HG03565 (cell line): ENCODE data around the gene TMEM256.

ENCODE experiments used
- ATAC-seq: cut with Tn5 transposase; IDR thresholded peaks from one replicate; pipeline ENCODE4 v1.9.1; 2021; ENCODE audit warnings: mild to moderate bottlenecking, moderate library complexity; ENCODE audit not compliant: unreplicated experiment

TMEM256 gene

DNA sequence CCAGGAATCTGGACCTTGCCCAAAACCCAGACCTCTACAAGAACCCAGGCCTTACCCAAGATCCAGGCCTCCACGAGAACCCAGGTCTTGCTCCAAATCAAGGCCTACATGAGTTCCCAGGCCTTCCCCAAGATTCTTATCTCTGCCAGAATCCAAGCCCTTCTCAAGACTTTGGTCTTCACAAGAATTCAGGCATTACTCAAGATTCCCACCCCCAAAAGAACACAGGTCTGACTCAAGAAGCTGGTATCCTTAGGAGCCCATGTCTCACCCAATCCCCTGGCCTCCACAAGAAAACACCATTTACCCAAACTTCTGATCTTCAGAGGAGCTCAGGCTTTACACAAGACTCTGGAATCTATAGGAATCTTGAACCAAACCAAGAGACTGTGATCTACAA is 27.3 kb upstream of the TMEM256 start:
- ATAC-seq = no peak

DNA sequence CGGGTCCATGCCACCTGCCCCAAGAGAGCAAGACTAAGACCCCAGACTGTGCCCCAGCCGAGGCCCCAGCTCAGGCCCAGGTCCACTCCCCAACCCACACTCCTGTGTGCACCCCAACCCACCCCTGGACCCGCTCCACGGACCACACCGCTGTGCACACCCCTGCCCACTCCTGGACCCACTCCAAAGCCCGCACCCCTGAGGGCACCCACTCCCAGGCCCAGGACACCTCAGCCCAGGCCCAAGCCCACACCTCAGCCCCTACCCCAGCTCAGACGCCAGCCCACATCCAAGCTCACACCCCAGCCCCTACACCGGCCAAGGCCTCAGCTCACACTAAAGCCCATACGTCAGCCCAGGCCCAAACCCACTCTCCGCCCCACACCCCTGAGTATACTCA is 25.8 kb upstream of the TMEM256 start:
- ATAC-seq = no peak

DNA sequence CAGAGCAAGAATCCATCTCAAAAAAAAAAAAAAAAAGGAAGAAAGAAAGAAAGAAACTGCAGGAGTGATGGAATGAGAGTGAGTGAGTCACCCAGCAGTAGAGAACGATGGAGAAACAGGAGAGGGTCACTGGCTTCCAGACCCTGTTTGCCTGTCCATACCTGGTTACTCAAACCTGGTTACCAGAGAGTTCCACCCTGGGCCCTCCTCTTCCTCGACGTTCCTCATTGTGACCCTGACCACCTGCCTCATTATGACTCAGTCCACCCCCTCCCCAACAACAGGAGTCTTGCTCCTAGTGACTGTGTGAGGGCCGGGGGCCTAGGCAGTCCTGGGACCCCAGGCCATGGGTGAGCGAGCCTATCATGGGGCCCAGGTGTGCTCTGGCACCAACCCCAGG is 24.7 kb upstream of the TMEM256 start, which contains the start of gene SPEM3:
TSS of gene SPEM3 (plus strand) at position 301 of the 400 bp plus-strand sequence. CDS start at position 347, 46 bp downstream.
- no peak for ATAC-seq

DNA sequence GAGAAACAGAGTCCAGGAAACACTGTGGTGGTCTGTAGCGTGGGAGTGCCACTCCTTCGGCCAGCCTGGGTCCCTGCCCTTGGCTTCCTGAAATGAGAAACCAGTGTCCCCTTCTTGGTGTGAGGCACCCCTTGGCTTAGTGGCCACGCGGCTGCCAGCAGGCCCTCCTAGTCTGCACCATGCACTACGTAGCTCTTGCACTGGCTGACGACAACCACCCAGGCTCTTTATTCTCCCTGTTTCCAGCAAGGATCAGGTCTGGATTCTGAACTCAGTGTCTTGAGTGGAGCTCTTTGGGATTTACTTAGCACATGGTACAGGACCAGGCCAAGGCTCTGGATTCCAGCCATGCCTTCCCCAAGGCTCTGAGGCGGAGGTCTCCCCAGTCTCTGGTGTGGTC is 23.7 kb upstream of the TMEM256 start:
- no peak for ATAC-seq

DNA sequence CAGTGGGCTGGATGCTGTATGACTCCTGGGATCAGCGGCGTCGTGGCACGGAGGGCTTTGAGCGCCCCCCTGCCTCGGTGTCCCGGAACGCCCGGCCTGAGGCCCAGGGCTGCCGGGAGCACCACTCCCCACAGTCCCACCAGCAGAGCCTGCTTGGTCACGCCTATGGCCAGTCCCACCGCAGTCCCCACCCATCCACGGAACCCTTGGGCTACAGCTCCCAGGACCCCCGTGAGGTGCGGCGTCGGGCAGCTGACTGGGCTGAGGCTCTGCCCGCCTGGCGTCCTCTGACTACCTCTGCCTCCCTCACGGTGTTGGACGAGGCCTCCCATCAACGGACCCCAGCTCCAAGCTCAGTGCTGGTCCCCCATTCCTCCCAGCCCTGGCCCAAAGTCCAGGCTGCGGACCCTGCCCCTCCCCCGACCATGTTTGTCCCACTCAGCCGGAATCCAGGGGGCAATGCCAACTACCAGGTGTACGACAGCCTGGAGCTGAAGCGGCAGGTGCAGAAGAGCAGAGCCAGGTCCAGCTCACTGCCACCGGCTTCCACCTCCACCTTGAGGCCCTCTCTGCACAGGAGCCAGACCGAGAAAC is 23.1 kb upstream of the TMEM256 start:
- ATAC-seq = no peak

DNA sequence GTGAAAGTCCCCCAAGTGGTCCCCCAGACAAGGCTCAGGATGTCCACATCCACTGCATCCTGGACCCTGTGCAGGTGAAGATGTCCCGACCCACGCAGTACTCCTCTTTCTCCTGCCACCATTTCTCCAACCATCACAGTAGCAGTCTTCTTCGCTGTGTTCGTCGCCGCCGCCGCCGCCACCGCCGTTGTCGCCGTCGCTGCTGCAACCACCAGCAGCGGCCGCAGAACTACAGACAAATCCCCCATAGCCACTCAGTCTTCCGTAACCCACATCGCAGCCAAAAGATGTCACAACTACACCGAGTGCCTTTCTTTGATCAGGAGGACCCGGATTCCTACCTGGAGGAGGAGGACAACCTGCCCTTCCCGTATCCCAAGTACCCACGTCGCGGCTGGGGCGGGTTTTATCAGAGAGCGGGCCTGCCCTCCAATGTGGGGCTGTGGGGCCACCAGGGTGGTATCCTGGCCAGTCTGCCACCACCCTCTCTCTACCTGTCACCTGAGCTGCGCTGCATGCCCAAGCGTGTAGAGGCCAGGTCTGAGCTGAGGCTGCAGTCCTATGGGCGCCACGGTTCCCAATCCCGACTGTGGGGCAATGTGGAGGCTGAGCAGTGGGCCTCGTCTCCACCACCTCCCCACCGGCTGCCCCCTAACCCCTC is 22.4 kb upstream of the TMEM256 start:
- no peak for ATAC-seq

DNA sequence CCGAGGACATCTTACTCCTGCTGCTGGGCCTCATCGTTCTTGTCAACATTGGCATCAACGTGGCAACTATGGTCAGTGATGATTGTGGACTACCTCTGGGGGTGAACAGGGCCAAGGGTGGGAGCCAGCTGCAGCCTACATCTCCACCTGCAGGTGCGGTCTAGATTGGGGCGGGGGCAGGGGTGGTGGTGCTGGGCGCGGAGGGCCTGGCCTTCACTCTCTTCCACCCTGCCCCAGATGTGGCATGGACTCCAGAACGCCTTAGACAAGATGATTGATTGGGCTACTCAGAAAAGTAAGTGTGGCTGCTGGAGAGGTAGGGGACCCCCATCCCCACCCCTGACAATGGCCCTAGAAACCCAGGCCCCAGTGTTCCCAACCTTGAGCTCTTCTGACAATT is 21.9 kb upstream of the TMEM256 start:
- no peak for ATAC-seq

DNA sequence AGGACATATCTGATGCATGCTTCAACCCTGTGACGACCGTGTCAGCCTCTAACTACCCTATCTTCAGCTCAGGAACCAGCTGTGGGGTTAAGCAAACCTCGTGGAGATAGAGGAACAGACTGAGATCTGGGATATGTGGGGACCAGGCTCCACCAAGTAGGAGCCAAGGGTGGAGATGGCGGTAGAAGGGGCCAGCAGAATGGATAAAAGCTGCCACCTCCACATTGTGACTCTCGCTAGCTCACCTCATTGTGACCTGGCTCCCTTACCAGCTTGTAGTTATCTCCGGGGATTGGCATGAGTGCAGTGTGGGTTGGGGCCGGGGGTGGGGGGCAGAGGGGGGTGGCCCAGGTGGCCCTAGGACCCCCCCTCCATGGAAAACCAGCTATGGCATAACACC is 21.4 kb upstream of the TMEM256 start, which contains the start of gene SPEM2:
TSS of gene SPEM2 (plus strand) at position 301 of the 400 bp plus-strand sequence. CDS start at position 374, 73 bp downstream.
- ATAC-seq = no peak

DNA sequence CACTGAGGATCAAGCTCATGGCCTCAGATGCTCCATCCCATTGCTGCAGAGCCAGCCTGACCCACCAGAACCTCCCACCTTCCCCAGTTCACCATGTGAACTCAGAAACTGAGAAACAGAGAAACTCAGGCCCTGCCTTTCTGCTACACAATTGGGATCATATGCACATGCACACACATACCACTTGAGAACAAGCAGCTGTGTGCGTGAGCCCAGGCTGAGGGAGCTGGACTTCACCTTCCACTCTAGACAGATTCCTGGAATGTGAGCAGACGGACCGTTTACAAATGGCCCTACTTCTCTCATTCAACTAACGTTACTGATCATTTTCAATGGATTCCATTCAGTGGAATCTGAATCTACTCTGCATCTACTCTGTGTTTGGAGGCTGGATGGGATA is 19.8 kb upstream of the TMEM256 start:
- no peak for ATAC-seq

DNA sequence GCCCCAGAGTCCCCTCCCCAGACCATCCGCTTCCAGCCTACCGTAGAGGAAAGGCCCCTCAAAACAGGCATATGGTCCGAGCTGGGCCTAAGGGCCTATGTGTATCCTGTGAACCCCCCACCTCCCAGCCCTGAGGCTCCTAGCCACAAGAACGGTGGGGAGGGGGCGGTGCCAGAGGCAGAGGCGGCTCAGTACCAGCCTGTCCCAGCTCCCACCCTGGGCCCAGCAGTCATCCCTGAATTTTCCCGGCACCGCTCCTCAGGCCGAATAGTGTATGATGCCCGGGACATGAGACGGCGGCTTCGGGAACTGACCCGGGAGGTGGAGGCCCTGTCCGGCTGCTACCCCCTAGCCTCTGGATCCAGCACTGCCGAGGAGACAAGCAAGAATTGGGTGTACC is 17.3 kb upstream of the TMEM256 start:
- ATAC-seq = no peak

DNA sequence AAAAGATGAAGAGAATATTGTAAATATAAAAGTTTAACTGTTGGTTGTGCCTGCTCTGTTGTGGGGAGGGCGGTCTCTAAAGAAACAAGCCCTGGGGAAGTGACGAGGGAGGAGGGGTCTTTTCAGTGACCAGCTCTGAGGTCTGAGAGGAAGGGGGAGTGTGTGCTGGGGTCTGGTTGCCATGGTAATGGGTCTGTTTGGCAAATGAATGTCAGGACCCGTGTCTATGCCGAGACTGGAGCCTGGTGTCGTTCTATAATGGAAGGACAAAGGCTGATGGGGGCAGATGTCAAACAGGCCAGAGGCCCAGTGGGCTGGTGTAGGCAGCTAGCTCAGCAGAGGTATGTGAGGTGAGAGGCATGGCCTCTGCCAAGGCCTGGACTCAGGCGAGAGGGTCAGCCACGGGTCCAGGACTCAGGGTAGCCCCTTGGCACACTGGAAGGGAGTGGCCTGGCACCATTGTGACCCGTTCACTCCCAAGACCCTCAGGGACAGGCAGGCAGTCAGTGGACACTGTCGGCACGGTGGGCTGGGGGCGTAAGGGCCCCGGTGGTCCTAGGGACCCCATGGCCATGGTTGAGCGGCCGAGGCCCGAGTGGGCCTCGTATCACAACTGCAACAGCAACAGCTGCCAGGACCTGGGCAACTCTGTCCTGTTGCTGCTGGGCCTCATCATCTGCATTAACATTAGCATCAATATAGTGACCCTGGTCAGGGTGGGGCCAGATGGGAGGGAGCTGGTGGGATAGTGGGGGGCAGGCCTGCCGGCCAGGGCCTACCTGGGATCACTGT is 16.1 kb upstream of the TMEM256 start, which contains the start of gene SPEM1:
TSS of gene SPEM1 (plus strand) at position 506 of the 792 bp plus-strand sequence. CDS start at position 567, 61 bp downstream.
- no peak for ATAC-seq

DNA sequence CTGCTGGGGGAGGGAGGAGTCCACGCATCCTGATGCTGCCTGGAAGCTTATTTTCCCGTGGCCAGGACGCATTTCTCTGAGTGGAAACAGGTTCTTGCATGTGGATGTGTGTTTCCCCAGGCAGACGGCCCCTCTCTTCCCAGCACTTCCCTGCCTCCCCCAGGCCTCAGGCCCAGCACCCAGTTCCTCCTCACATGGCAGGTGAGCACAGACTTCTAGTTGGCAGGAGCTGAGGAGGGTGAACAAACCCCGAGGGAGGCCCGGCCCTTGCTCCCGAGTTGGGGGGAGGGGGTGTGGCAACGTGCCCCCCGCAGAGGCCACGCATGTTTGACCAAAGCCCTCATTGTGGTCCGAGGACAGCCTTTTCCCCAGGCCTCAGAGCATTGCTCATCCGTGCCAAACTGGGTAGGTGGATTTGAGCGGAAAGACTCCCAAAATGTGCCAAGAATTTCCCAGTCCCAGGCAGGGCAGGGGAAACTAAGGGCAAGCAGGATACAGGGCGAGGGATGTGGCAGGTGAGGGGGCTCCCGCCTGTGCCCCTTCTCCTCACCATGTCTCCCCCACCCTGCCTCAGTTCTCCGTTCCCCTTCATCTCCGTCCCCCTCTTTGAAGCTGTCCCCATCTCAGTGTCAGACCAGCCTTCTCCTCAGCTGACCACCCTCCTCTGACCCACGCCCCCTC is 14.7 kb upstream of the TMEM256 start:
- ATAC-seq = no peak

DNA sequence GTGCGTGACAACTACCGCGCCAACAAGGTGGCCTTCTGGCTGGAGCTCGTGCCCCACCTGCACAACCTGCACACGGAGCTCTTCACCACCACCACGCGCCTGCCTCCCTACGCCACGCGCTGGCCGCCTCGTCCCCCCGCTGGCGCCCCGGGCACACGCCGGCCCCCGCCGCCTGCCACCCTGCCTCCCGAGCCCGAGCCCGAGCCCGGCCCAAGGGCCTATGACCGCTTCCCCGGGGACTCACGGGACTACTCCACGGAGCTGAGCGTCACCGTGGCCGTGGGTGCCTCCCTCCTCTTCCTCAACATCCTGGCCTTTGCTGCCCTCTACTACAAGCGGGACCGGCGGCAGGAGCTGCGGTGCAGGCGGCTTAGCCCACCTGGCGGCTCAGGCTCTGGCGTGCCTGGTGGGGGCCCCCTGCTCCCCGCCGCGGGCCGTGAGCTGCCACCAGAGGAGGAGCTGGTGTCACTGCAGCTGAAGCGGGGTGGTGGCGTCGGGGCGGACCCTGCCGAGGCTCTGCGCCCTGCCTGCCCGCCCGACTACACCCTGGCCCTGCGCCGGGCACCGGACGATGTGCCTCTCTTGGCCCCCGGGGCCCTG is 13.3 kb upstream of the TMEM256 start:
- ATAC-seq = no peak

DNA sequence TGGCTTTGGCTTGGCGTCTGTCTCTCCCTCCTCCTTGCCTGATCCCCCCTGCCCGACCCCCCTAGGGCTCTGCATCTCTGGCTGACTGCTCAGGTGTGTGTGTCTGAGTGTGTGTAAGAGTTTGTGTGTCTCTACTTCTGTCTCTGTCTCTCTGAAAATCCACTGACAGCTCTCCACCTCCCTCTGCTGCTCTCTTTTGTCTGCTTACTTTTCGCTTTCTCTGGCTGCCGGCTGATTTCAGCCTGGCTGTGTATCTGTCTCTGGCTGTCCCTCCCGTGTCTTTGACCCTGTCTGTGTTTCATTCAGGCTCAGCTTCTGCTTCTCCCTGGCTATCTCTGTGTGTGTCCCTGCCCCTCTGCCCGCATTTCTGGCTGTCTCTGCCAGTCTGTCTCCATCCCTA is 12.4 kb upstream of the TMEM256 start:
- ATAC-seq = no peak

DNA sequence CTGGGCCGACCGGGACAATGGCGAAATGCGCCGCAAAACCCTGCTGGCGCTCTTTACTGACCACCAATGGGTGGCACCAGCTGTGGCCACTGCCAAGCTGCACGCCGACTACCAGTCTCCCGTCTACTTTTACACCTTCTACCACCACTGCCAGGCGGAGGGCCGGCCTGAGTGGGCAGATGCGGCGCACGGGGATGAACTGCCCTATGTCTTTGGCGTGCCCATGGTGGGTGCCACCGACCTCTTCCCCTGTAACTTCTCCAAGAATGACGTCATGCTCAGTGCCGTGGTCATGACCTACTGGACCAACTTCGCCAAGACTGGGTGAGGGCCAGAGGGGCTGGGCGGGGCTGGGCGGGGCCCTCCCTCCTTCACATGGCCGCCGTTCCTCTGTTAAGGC is 11.9 kb upstream of the TMEM256 start:
- no peak for ATAC-seq

DNA sequence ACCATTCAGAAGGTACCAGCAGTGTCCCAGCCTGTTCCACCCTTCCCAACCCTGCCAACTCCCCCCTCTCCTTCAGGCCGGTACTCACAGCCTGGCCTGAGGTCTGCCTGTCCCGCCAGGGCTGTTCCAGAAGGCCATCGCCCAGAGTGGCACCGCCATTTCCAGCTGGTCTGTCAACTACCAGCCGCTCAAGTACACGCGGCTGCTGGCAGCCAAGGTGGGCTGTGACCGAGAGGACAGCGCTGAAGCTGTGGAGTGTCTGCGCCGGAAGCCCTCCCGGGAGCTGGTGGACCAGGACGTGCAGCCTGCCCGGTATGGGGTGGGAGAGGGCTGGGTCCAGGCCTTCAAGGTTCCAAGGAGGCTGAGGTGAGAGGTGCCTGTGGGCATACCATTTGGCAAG is 10.9 kb upstream of the TMEM256 start:
- ATAC-seq = no peak

DNA sequence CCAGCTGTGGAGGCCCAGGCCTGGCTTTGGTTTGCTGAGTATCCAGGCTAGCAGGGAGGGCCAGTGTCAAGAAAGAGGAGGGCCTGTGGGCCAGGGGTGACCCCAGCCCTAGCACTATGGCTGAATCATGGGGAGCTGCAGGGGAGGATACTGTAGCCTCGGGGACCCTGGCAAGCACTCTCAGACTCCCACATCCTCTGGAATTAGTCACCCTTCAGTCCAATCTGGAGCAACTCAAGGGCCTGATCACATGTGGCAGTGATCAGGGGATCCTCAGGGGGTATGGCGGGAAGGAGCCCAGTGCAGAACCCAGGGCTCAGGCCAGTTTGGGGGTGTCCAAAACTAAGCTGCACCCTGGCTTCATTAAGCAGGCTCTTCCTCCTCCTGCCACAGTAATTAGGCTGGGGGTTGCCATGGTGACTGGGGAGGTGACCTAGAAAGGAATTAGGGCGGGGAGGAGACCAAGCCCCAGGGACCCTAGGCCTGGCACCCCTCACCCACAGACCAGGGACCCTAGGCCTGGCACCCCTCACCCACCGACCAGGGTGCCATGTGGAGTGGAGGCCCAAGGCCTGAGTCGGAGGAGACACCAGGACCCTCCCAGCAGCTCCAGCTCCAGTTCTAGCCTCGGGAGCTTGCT is 9.6 kb upstream of the TMEM256 start:
- no peak for ATAC-seq

DNA sequence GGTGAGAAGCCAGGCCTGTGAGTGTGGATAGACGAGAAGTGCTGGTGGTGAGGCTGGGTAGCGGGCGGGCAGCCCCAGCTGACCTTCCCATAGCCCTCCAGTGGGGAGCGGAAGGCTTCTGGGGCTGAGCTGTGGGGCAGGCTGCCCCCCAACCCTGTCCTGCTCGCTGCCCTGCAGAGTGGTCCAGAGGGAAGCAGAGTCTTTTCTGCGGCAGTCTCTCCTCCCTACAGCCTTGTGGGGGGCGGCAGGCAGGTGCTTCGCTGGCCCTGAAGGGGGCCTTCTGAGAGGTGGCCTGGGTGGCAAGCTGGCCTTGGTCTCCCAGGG is 7.5 kb upstream of the TMEM256 start:
- ATAC-seq = no peak

DNA sequence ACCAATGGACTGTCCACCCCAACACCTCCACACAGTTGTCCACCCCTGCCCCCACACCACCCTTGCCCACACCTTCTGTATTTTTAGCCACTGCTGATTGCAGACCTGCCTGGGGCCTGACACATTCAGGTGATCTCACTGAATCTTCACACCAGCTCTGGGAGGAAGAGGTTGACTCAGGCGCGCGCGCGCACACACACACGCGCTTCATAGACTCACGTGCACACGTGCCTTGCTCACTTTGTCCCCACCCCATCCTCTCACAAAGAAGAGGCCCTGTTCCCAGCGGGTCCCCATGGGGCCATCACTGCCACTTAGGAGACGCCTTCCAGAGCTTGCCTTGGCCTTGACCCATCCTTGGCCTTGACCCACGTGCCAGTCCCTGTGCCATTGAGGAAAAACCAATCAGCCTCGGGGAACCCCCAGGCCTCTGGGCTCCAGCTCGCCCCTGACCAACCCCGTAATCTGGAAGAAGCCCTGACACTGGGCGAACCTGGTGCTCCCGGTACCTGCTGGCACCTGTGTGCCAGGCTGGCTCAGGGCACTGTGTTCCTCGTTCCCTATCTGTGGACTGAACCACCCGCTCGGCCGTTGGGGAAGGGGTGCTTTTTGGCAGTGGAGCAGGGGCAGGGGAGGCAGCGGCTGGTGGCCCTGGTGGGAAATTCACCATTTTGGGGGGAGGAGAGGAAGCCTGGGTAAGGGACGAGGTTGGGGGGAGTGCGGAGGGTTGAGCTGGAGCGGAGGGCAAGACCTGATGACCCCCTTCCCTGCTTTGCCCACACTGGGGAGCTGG is 6.9 kb upstream of the TMEM256 start:
- no peak for ATAC-seq

DNA sequence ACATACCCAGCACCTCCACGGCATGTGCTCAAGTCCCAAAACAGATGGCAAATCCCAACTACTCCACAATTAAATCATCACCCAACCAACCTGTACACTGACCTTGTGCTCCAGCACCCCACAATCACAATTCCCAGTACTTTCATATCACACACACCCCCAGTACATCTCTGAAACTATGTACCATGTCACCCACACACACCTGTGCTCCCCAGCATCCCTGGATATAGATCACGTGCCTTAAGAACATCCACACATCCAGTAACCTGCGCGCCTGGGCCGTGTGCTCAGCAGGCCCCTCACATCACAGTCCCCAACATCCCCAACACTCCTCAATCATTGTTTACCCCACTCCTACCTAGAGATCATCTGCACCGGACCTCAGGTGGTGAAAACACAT is 5.8 kb upstream of the TMEM256 start:
- no peak for ATAC-seq
